ENCODE measurements around the gene TSHZ2. TPM values are rescaled to one million over a fixed set of nuclear protein-coding genes. Genes with fewer than 3 reads are reported as not detected.

The TSHZ2 gene
- total and polyA plus RNA-seq, 2 donors (not counting 1 experiment from before 2014, with no cell fraction given), result 1.00 to 5.7 TPM

DNA sequence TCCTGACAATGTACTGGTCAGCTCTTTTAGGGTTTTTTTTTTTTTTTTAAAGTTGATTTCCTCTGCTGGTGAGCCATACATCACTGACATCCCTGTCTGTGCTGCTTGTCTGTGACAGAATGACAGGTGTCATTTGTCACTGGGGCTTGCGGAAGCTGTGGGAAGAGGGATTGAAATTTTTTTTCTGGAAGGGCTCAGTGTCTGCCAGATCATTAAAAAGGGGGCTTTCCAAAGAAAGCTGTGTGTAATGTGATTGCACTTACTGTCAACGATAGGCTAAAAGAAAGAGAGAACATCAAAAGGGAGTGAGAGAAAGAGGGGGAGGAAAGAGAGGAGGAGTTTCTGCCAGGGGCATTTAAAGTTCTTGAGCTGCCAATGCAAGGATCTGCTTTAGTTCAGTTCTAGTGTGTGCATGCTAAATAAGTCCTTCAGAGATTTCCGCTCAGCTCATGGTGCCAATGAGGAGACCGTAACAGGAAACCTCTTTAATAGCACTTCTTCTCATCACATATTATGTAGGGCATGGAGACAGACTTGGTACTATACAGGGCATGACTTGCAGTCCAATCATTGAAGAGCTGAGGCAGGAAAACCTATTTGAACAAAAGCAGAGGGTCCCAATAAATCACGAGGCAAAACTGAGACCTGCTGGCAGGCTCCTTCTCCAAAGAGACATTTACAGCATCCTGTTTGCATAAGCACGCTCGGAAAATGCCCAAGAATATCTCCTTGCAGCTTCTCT lies 177.2 kb downstream of the TSHZ2 start:
- Histone ChIP-seq H3K36me3 (replicated peaks in 1 of 2; ENCODE audit: control extremely low read depth in 1 of 2, control insufficient read depth in 1 of 2, extremely low read depth in 1 of 2, insufficient read depth in 2 of 2, low read length in 1 of 2) (no peaks in the 10 kb centered on the region), H3K9me3 (ENCODE audit: control extremely low read depth in 1 of 3, control insufficient read depth in 2 of 3, insufficient read depth in 1 of 3, low read length in 2 of 3) (no peaks in the 10 kb centered on the region), H3K4me2 (replicated peaks; ENCODE audit: low read depth, low read length, poor library complexity, severe bottlenecking) (no peak overlapping the region), H2AFZ (ENCODE audit: insufficient read depth, low read depth, low read length, poor library complexity, severe bottlenecking) (no peak overlapping the region), H3K27ac (ENCODE audit: low read length in 2 of 2) (no peak overlapping the region), H3K27me3 (replicated peaks in 1 of 4; ENCODE audit: control extremely low read depth in 1 of 4, control insufficient read depth in 3 of 4, insufficient read depth in 4 of 4, low read length in 3 of 4) (no peaks in the 10 kb centered on the region), H3K9ac (ENCODE audit: low read length) (no peak overlapping the region), H4K20me1 (ENCODE audit: control insufficient read depth, insufficient read depth, low read length, poor library complexity, severe bottlenecking) (no peaks in the 10 kb centered on the region), H3K4me3 (ENCODE audit: control extremely low read depth in 1 of 5, extremely low read depth in 1 of 5, insufficient read depth in 1 of 5, low read depth in 2 of 5, low read length in 4 of 5) (no peak overlapping the region), H3K4me1 (ENCODE audit: control insufficient read depth in 2 of 2, insufficient read depth in 2 of 2, low read length in 2 of 2) (no peaks in the 10 kb centered on the region), H3K79me2 (ENCODE audit: control insufficient read depth, insufficient read depth, low read length) (no peaks in the 10 kb centered on the region)
- peaks cover 14% of the 10 kb centered on the region for H3K4me1 Mint-ChIP-seq
- intact Hi-C loops (cut with micrococcal nuclease), result no loop called here
- H3K27me3 Mint-ChIP-seq, result peaks cover 16% of the 10 kb centered on the region
- DNase-seq (no peak), ATAC-seq (ENCODE audit: low read depth) (no peak)
- no peaks in the 10 kb centered on the region for H3K9me3 Mint-ChIP-seq (ENCODE audit: insufficient read depth)
- ChIA-PET POLR2A (no interaction called here), CTCF (interaction anchor here (0.7 kb wide), 1 partner anchor 905 kb away, joined by 4 read pairs; no protein-coding TSS in a partner anchor)
- WGBS (ENCODE audit: insufficient coverage), result 31% methylated on average over 3 of the region's 7 CpGs
- no peak overlapping the region for H3K27ac Mint-ChIP-seq
- no peak overlapping the region for H3K4me3 Mint-ChIP-seq
- no peak for TF ChIP-seq EZH2 (IDR thresholded peaks at IDR 0.05; ENCODE audit: borderline replicate concordance, insufficient read depth, low read depth, low read length, poor library complexity, severe bottlenecking)
- TF ChIP-seq, protein P1, sequence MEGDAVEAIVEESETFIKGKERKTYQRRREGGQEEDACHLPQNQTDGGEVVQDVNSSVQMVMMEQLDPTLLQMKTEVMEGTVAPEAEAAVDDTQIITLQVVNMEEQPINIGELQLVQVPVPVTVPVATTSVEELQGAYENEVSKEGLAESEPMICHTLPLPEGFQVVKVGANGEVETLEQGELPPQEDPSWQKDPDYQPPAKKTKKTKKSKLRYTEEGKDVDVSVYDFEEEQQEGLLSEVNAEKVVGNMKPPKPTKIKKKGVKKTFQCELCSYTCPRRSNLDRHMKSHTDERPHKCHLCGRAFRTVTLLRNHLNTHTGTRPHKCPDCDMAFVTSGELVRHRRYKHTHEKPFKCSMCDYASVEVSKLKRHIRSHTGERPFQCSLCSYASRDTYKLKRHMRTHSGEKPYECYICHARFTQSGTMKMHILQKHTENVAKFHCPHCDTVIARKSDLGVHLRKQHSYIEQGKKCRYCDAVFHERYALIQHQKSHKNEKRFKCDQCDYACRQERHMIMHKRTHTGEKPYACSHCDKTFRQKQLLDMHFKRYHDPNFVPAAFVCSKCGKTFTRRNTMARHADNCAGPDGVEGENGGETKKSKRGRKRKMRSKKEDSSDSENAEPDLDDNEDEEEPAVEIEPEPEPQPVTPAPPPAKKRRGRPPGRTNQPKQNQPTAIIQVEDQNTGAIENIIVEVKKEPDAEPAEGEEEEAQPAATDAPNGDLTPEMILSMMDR (IDR thresholded peaks at IDR 0.05), result no peak

DNA sequence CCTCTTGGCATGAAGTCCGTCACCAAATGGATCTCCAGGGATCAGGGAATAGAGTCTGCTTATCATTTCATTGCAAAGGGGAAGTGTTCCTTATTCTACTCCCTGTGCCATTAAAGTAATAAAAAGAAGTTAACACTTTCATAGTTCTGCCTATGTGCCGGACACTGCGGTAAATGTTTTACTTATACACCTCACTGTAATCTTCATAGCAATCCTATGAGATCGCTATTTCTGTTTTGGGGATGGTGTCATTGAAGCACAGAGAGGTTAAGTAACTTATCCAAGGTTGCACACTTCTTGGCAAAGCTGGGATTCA lies 177.7 kb downstream of the TSHZ2 start:
- WGBS (ENCODE audit: insufficient coverage), result 86% methylated on average over 1 of the region's 4 CpGs
- no peak overlapping the region for H3K9ac ChIP-seq (ENCODE audit: low read length)
- ATAC-seq (ENCODE audit: low read depth), result no peak
- TF ChIP-seq, protein P1 (IDR thresholded peaks at IDR 0.05), result no peak
- no peak for TF ChIP-seq EZH2 (IDR thresholded peaks at IDR 0.05; ENCODE audit: borderline replicate concordance, insufficient read depth, low read depth, low read length, poor library complexity, severe bottlenecking)
- no peaks in the 10 kb centered on the region for H4K20me1 ChIP-seq (ENCODE audit: control insufficient read depth, insufficient read depth, low read length, poor library complexity, severe bottlenecking)
- Mint-ChIP-seq H3K27me3 (peaks cover 16% of the 10 kb centered on the region), H3K4me3 (no peak overlapping the region), H3K9me3 (ENCODE audit: insufficient read depth) (no peaks in the 10 kb centered on the region), H3K27ac (no peak overlapping the region), H3K4me1 (peaks cover 18% of the 10 kb centered on the region)
- no peak overlapping the region for H3K27ac ChIP-seq (ENCODE audit: low read length in 2 of 2)
- H3K79me2 ChIP-seq (ENCODE audit: control insufficient read depth, insufficient read depth, low read length), result no peaks in the 10 kb centered on the region
- no peaks in the 10 kb centered on the region for H3K36me3 ChIP-seq (replicated peaks in 1 of 2; ENCODE audit: control extremely low read depth in 1 of 2, control insufficient read depth in 1 of 2, extremely low read depth in 1 of 2, insufficient read depth in 2 of 2, low read length in 1 of 2)
- H3K4me2 ChIP-seq (replicated peaks; ENCODE audit: low read depth, low read length, poor library complexity, severe bottlenecking), result no peak overlapping the region
- no peak overlapping the region for H2AFZ ChIP-seq (ENCODE audit: insufficient read depth, low read depth, low read length, poor library complexity, severe bottlenecking)
- H3K9me3 ChIP-seq (ENCODE audit: control extremely low read depth in 1 of 3, control insufficient read depth in 2 of 3, insufficient read depth in 1 of 3, low read length in 2 of 3), result no peaks in the 10 kb centered on the region
- ChIA-PET CTCF (no interaction called here), POLR2A (no interaction called here)
- DNase-seq, result no peak
- H3K4me1 ChIP-seq (ENCODE audit: control insufficient read depth in 2 of 2, insufficient read depth in 2 of 2, low read length in 2 of 2), result no peaks in the 10 kb centered on the region
- intact Hi-C loops (cut with micrococcal nuclease), result loop anchor here (10.0 kb wide), 1 partner anchor 145 kb away; no protein-coding TSS in a partner anchor
- H3K4me3 ChIP-seq (ENCODE audit: control extremely low read depth in 1 of 5, extremely low read depth in 1 of 5, insufficient read depth in 1 of 5, low read depth in 2 of 5, low read length in 4 of 5), result no peak overlapping the region
- H3K27me3 ChIP-seq (replicated peaks in 1 of 4; ENCODE audit: control extremely low read depth in 1 of 4, control insufficient read depth in 3 of 4, insufficient read depth in 4 of 4, low read length in 3 of 4), result no peaks in the 10 kb centered on the region
